Astrocyte (in vitro differentiated cells and primary cell): ENCODE data around the gene NLRP9. TPM values are rescaled to one million over a fixed set of nuclear protein-coding genes. Genes with fewer than 3 reads are reported as not detected.

ENCODE experiments used
- DNase-seq: peaks from one replicate; pipeline ENCODE4 v3.0.0-alpha.2; 2010; ENCODE audit warnings: low read depth
- FAIRE-seq: peaks from 2 replicates; lab custom pipeline; 2011; peaks lifted over from hg19 to GRCh38; lab: Jason Lieb, UNC
- H2AFZ ChIP-seq: 2 replicates; pipeline ENCODE4 v1.6.0; 2012; ENCODE audit warnings: low read depth, low read length, inconsistent platforms
- H3K27ac ChIP-seq: 2 replicates; pipeline ENCODE4 v1.5.1; 2011; ENCODE audit warnings: low read depth, low read length, inconsistent platforms
- H3K27me3 ChIP-seq: 2 replicates; pipeline ENCODE4 v1.6.0; 2011; ENCODE audit warnings: low read length, inconsistent platforms; ENCODE audit not compliant: insufficient read depth
- H3K36me3 ChIP-seq: 2 replicates; pipeline ENCODE4 v1.5.1; 2011; ENCODE audit warnings: low read length, inconsistent platforms; ENCODE audit not compliant: insufficient read depth
- H3K4me1 ChIP-seq: 2 replicates; pipeline ENCODE4 v1.5.1; 2011; ENCODE audit warnings: low read length, inconsistent platforms; ENCODE audit not compliant: insufficient read depth
- H3K4me2 ChIP-seq: 2 replicates; pipeline ENCODE4 v1.6.0; 2012; ENCODE audit warnings: low read length, inconsistent platforms
- H3K4me3 ChIP-seq: 2 replicates; pipeline ENCODE4 v1.5.1; 2011; ENCODE audit warnings: low read depth, mild to moderate bottlenecking, low read length, inconsistent platforms; ENCODE audit not compliant: insufficient read depth
- H3K79me2 ChIP-seq: 2 replicates; pipeline ENCODE4 v1.6.0; 2012; ENCODE audit warnings: mild to moderate bottlenecking, low read length, inconsistent platforms; ENCODE audit not compliant: insufficient read depth
- H3K9ac ChIP-seq: 2 replicates; pipeline ENCODE4 v1.6.0; 2012; ENCODE audit warnings: mild to moderate bottlenecking, low read length, inconsistent platforms
- H3K9me3 ChIP-seq: 2 replicates; pipeline ENCODE4 v1.5.1; 2012; ENCODE audit warnings: low read depth, mild to moderate bottlenecking, low read length, inconsistent platforms; ENCODE audit not compliant: insufficient read depth
- H4K20me1 ChIP-seq: 2 replicates; pipeline ENCODE4 v1.6.0; 2012; ENCODE audit warnings: low read length, inconsistent platforms; ENCODE audit not compliant: insufficient read depth
- H3K27ac Mint-ChIP-seq: one replicate; pipeline ENCODE4 v1.8.0; 2021; ENCODE audit warnings: mild to moderate bottlenecking, mixed read lengths; ENCODE audit not compliant: unreplicated experiment
- H3K27me3 Mint-ChIP-seq: one replicate; pipeline ENCODE4 v1.8.0; 2021; ENCODE audit warnings: low read depth, mixed read lengths; ENCODE audit not compliant: unreplicated experiment
- H3K36me3 Mint-ChIP-seq: one replicate; pipeline ENCODE4 v1.8.0; 2021; ENCODE audit warnings: low read depth, mixed read lengths; ENCODE audit not compliant: unreplicated experiment
- H3K4me1 Mint-ChIP-seq: one replicate; pipeline ENCODE4 v1.8.0; 2021; ENCODE audit warnings: low read depth, mixed read lengths; ENCODE audit not compliant: unreplicated experiment
- H3K4me3 Mint-ChIP-seq: one replicate; pipeline ENCODE4 v1.8.0; 2021; ENCODE audit warnings: mild to moderate bottlenecking, moderate library complexity, mixed read lengths; ENCODE audit not compliant: unreplicated experiment
- H3K9me3 Mint-ChIP-seq: one replicate; pipeline ENCODE4 v1.8.0; 2021; ENCODE audit warnings: mild to moderate bottlenecking, mixed read lengths; ENCODE audit not compliant: unreplicated experiment
- EZH2 ChIP-seq: IDR thresholded peaks from 2 replicates; pipeline ENCODE4 v1.6.1; 2012; ENCODE audit warnings: mild to moderate bottlenecking, low read length, inconsistent platforms; ENCODE audit not compliant: insufficient read depth
- total RNA-seq: library from RNA; stranded (reverse); gene quantifications from 2 replicates; pipeline ENCODE4 v1.2.1, GENCODE V29; 2021
- TF ChIP-seq, protein P1 (sequence below): IDR thresholded peaks from 2 replicates; pipeline ENCODE4 v1.5.1; 2011; ENCODE audit warnings: low read depth, mild to moderate bottlenecking, inconsistent platforms, low read length, moderate library complexity; ENCODE audit not compliant: insufficient read depth

NLRP9 gene
- total RNA-seq, 1 donor from 2014 or later, result not detected

DNA sequence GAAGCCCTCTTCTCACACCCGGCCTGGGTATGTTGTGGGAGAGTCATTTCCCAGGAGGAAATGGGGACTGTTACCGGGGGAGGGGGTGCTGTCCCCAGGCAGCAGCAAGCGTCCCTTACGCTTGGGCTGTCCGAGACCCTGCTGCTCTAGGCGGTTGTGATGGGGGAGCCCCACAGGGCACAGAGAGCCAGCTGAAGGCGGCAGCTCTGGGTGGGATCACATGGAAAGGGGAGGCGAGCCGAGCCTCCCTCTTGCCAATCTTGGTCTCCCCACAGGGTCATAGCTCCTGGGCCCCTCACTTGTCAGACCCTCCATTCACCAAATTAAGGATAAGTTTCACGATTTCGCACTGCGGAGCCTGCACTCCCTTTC is 41.1 kb downstream of the NLRP9 start:
- H3K4me2 ChIP-seq, result no peak overlapping the region
- Mint-ChIP-seq H3K27ac (no peak overlapping the region), H3K27me3 (no peaks in the 10 kb centered on the region), H3K4me3 (no peak overlapping the region), H3K9me3 (no peaks in the 10 kb centered on the region), H3K36me3 (peaks cover 24% of the 10 kb centered on the region), H3K4me1 (no peaks in the 10 kb centered on the region)
- H3K4me1 ChIP-seq, result no peaks in the 10 kb centered on the region
- H2AFZ ChIP-seq, result no peak overlapping the region
- no peaks in the 10 kb centered on the region for H3K27me3 ChIP-seq
- TF ChIP-seq, protein P1, sequence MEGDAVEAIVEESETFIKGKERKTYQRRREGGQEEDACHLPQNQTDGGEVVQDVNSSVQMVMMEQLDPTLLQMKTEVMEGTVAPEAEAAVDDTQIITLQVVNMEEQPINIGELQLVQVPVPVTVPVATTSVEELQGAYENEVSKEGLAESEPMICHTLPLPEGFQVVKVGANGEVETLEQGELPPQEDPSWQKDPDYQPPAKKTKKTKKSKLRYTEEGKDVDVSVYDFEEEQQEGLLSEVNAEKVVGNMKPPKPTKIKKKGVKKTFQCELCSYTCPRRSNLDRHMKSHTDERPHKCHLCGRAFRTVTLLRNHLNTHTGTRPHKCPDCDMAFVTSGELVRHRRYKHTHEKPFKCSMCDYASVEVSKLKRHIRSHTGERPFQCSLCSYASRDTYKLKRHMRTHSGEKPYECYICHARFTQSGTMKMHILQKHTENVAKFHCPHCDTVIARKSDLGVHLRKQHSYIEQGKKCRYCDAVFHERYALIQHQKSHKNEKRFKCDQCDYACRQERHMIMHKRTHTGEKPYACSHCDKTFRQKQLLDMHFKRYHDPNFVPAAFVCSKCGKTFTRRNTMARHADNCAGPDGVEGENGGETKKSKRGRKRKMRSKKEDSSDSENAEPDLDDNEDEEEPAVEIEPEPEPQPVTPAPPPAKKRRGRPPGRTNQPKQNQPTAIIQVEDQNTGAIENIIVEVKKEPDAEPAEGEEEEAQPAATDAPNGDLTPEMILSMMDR, result no peak
- no peak overlapping the region for H3K9ac ChIP-seq
- H3K36me3 ChIP-seq, result peaks cover 5% of the 10 kb centered on the region
- H3K9me3 ChIP-seq, result no peaks in the 10 kb centered on the region
- FAIRE-seq, result no peak
- H3K4me3 ChIP-seq, result no peak overlapping the region
- no peaks in the 10 kb centered on the region for H3K79me2 ChIP-seq
- H3K27ac ChIP-seq, result no peak overlapping the region
- H4K20me1 ChIP-seq, result no peaks in the 10 kb centered on the region
- DNase-seq, result no peak

DNA sequence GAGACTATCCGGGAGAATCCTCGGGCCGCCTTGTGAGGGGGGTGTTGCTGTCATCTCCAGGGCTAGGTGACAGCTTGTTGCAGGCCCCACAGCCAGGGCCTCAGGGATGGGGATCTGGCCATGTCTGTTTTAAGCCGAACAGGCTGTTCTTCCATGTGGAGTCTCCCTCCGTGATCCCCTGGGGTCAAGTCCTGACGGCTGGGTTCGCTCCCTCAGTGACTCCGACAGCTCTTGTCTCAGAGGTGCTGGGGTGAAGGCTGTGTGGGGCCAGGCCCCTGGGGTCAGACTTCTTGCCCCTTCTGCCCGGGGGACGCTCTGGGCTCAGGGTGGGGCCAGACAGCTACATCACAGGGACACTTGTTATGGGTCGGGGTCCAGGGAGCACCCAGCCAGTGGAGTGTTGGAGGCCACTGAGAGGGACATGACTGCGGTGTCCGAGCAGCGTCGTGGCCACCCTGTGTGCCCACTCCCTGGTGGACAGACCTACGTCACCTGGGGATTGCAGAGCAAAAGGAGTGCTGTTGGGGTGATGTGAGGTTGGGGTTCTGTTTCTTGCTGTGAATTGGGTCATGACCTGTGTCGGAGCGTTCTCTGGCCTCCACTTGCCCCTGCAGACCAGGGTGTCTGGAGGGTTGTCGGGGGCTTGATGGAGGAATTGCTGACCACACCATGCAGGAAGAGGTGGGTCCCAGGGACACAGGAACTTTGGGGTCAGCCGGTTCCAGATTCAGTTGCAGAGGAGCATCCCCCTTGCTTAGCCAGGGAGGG is 41.7 kb downstream of the NLRP9 start:
- peaks cover 5% of the 10 kb centered on the region for H3K36me3 ChIP-seq
- H3K27me3 Mint-ChIP-seq, result no peaks in the 10 kb centered on the region

More for the DNA sequence above, 41.7 kb downstream of the NLRP9 start:
- Histone ChIP-seq H3K79me2 (no peaks in the 10 kb centered on the region), H3K4me2 (no peak overlapping the region), H3K27ac (no peak overlapping the region), H3K9ac (no peak overlapping the region), H3K4me1 (no peaks in the 10 kb centered on the region), H3K9me3 (no peaks in the 10 kb centered on the region), H3K27me3 (no peaks in the 10 kb centered on the region), H4K20me1 (no peaks in the 10 kb centered on the region), H3K4me3 (no peak overlapping the region), H2AFZ (no peak overlapping the region)
- Mint-ChIP-seq H3K36me3 (peaks cover 24% of the 10 kb centered on the region), H3K27ac (no peak overlapping the region), H3K4me1 (no peaks in the 10 kb centered on the region), H3K4me3 (no peak overlapping the region), H3K9me3 (no peaks in the 10 kb centered on the region)
- TF ChIP-seq EZH2, result no peak
- TF ChIP-seq, protein P1, result no peak
- FAIRE-seq (no peak), DNase-seq (no peak)
